ENCODE data around the gene RAB19.
A peak's percentile ranks its signal among the peaks of the same experiment; 100 is the strongest.

Gene RAB19, protein sequence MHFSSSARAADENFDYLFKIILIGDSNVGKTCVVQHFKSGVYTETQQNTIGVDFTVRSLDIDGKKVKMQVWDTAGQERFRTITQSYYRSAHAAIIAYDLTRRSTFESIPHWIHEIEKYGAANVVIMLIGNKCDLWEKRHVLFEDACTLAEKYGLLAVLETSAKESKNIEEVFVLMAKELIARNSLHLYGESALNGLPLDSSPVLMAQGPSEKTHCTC

DNA sequence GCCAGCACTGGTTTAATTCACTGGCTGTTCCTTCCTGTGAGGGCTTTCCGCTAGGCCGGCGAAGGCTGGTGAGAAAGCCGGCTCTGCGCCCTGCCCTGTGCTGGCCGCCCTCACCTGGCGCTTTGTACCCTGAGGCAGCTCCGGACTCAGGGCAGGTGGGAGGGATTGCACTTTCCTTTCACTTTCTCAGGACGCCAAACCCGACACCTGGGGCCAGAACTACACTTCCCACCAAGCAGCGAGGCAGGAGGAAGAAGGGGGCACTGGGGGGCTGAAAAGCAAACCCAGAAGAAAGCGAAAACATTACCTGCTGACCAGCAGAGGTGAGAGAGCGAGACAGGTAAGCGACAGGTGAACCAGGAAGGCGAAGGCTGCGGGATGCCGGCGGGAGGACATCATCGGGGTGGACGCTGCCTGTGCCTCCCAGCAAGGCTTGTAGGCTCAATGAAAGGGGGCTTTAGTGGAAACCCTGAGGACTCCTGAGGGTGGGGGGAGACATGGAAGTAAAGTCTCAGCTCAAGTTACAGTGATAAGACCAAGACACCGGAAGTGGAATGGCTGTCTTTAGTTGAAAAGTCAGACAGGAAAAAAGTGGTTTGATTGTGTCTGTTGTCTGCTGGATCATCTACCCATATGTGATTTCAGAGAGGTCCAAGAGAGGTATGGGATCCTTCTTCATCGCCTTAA, at the start of gene RAB19:
RAB19 (plus strand) TSS at position 181 of the 687 bp plus-strand sequence. CDS start 3,589 bp downstream, outside the sequence.
- no peak for FAIRE-seq
- no peak for DNase-seq (ENCODE audit: low spot score)

DNA sequence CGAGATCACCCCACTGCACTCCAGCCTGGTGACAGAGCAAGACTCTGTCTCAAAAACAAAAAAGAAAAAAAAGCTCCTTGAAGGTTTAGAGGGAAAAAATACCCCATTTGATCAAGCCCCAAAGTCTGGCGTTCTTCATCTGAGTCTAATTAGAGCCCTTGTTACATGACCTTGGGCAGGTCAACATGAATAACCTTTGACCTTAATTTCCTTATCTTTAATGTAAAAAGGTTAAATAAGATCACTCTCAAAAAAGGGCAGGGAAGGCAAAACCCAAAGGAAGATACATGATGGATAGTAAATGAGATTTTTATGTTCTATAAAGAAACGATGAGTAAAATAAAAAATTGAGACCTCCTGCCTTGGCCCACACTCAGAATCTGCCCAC, 45.8 kb upstream of the RAB19 start:
- DNase-seq (ENCODE audit: low spot score) = no peak
- FAIRE-seq = no peak

DNA sequence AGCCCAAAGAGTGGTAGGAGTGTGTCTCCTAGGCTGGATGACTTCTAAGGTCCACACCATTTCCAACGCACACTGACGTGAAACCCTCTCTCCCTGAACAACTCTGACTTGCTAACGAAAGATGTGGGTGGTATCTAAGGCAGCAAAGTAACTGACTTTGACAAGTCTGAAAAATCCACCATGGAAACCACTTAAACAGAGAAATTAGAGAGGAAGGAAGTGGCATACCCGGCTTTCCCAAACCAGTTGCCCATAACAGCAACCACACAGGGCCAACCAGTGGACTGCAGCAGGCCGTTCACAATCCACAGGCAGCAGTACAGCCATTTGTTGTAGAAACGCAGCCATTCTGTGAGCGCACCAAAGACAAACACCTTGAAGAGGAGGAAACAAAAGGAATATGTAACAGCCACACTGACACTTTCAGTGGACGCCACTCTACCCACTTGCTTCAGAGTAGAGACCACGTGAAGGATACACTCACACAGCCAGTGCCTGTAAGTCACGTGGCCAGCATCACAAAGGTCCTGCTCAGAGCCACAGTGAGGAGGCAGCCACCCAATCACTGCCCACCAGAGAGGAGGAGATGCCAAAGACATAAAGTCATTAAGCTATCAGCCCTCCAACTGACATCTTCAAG, 45.3 kb upstream of the RAB19 start:
- FAIRE-seq (no peak), DNase-seq (ENCODE audit: low spot score) (no peak)

DNA sequence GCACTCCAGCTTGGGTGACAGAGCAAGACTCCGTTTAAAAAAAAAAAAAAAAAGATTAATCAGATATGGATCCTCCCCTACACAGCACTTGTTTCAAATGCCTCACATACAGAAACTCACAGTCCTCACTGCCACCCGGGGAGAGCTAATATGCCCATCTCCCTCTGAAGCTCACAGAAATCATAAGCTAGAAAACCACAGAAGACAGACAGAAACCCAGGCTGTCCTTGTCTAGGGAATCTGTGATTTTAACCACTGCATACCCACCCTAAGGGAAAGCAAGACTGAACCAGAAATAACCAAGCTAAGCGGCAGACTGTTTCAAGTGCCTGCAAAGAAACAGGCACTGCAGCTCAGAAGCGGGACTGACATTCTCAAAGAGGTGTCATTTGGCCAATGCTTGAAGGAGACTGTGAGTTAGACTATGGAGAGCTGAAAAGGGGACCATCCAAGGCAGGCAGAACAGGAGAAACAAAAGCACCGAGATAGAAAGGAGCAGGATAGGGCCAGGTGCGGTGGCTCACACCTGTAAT, 43.1 kb upstream of the RAB19 start:
- FAIRE-seq = no peak
- no peak for DNase-seq (ENCODE audit: low spot score)

DNA sequence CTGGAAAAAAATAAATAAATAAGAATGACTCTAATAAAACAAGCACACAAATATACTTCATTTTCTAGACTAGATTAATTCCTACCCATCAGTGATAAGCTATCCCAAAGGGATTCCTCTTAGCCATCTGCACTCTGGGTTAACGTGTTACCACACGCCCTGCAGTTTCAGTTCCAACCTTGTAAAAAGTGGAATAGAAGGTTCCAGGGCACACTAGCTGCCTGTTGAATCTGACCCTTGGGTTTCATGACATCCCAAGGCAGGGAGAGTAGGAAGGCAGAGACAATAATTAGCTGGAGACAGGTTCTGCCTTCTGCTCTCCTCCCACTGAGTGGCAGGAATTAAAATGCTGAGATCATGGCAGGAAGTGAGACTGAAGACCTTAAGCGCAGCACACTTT, 39.0 kb upstream of the RAB19 start:
- DNase-seq (ENCODE audit: low spot score) (no peak), FAIRE-seq (no peak)

DNA sequence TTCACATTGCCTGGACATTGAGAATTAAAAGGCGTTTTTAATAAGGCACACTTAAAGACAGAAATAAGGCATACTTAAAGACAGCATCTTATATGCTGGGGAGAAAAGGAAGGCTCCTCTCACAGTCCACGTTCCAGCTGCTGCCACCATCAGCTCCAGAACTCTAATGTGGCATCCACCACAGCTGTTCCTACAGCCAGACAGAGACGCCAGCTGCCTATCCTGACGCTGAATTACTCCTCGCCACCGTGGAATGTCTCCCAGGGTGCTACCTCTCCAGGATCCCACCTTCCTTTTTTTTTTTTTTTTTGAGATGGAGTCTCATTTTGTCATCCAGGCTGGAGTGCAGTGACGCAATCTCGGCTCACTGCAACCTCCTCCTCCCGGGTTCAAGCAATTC, 36.3 kb upstream of the RAB19 start:
- DNase-seq (ENCODE audit: low spot score) (no peak), FAIRE-seq (no peak)

DNA sequence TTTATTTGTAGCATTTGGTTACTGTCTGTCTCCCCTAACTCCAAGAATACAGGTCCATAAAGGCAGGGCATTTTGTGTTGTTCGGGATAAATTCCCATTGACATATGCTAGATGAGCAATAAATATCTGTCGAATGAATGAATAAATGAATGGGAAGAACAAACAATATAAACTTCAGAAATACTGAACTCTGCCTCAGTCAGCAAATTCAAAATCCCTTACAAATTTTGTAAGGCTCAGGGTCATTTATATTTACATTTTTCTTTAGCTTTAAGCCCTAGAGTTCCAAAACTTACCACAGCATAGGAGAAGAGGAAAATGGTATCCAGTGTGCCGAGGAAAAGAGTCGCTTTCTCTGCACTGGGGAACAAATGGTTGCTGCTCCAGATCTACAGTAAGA, 34.6 kb upstream of the RAB19 start:
- FAIRE-seq (no peak), DNase-seq (ENCODE audit: low spot score) (no peak)

DNA sequence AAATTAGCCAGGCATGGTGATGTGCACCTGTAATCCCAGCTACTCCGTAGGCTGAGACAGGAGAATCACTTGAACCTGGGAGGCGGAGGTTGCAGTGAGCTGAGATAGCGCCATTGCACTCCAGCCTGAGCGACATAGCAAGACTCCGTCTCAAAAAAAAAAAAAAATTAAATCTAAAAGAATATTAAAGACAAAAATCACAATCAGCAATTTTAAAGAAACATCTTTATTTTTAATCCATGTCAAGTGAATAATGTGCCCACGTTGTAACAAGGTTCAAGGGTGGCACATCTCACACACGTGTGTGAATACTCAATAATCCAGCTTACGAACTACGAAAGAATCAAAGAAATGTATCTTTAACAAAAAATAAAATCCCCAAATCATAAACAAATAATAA, 28.5 kb upstream of the RAB19 start:
- DNase-seq (ENCODE audit: low spot score) (no peak), FAIRE-seq (no peak)

DNA sequence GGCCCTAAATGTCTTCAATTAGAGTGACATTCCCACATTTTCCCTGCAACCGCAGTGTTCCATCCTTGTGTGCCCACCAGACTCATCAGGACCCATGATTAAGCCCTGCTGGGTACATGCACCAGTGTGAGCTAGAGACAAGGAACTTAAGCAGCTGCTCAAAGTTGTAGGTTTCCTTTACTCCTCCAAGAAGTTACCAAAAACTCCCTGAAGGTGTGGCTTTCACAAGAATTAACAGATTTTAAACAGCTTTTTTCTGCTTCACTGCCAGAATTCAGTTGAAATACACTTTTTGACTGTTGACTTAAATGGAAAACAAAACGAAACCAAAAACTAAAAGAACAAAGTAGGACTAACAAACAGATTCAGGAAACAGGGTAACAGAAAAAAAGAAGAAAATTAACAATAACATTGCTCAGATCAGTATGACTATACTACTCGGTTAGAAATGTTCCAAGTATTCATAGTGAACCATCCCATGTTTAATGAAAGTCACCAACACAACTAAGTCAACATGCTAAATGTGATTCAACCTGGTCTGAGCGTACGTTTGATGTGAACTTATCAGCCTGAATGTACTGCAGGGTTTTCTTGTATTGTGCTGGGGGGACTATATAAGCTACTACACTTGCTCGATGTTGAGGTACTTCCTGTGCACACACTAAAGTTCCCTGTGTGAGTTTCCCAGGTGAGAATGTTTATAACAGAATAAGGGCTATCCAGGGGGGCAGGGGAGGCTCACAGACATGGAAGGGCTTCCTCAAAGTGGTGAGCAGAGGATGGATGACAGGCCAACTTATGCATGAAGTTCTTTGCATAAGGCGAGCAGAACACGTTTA, 27.7 kb upstream of the RAB19 start:
- DNase-seq (ENCODE audit: low spot score) = no peak
- FAIRE-seq = no peak

DNA sequence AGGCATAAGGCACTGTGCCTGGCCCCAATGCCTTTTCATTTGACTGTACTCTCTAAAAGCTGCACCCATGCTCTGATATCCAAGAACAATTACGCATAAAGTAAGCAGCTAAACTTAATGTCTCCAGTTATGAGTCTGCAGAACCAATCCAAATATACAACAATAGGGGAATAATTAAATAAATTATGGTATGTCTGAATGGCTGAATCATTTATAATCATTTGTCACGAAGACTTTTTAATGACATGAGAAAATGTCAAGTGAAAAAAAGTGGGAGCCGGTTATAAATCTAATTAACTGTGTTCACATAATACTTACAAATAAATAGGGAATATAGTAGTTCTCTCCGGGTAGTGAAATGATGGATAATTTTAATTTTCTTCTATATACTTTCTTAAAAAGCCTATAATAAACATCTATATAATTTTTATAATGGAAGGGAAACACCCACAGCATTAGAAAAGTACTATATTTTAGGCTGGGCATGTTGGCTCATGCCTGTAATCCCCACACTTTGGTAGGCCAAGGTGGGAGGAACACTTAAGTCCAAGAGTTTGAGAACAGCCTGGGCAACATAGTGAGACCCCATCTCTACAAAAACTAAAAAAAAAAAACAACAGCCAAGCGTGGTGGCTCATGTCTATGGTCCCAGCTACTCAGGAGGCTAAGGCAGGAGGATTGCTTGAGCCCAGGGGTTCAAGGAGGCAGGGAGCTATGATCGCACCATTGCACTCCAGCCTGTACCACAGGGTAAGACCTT, 19.7 kb upstream of the RAB19 start:
- FAIRE-seq (no peak), DNase-seq (ENCODE audit: low spot score) (no peak)

DNA sequence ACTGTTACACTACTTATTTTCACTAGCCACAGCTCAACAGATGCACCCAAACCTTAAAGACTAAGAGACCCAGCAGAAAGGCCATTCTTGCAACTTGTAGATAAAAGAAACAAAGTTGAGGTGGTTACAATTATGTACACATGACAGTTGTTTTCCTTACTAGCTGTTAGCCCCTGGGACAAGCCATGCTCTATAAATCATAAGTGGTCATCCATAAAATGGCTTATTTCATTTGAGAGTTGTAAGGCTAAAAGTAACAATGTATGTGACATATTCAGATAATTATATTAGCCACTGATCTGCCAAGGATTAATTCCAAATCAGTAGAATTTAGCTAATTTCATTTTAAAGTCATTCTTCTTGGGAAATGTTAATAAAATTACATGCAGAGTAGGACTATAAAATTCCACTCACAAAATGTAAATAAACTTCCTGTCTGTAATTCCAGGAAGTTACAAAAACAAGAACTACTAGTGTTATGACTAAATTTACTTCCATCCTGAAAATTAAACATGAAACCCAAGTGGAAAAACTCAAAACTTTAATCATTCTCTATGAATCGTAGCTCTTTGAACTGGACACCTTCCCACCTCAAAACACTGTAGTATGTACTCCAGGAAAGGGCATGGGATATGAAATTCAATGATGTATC, 18.8 kb upstream of the RAB19 start:
- FAIRE-seq = no peak
- no peak for DNase-seq (ENCODE audit: low spot score)

DNA sequence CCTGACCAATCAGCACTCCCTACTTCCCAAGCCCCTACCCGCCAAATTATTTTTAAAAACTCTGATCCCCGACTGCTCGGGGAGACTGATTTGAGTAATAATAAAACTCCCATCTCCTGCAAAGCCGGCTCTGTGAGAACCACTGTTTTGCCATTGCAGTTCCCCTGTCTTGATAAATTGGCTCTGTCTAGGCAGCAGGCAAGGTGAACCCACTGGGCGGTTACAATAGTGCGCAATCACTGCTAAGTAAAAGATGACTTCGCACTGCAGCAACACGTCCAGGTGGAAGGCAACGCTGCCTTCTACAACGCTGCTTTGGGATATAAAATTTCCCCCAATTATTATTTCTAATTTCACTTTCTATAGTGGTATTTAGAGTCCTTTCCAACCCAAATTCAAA, 14.4 kb upstream of the RAB19 start:
- DNase-seq (ENCODE audit: low spot score) (no peak), FAIRE-seq (no peak)

DNA sequence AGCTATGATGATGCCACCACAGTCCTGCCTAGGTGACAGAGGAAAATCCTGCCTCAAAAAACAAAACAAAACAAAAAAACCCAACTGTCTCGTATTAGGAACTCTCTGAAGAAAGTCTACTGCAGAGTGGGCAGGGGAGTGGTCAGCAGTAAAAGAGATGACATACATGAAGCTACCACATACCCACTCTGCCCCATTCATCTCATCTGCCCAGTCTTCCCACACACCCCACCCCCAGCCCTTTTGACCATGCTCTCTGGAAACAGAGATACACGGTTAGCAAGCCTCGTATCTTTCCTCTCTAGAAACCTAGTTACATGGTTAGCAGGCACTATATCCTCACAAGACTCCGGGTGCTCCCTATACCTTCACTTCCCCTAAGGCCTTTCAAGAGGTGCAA, 13.8 kb upstream of the RAB19 start:
- DNase-seq (ENCODE audit: low spot score) = no peak
- no peak for FAIRE-seq

DNA sequence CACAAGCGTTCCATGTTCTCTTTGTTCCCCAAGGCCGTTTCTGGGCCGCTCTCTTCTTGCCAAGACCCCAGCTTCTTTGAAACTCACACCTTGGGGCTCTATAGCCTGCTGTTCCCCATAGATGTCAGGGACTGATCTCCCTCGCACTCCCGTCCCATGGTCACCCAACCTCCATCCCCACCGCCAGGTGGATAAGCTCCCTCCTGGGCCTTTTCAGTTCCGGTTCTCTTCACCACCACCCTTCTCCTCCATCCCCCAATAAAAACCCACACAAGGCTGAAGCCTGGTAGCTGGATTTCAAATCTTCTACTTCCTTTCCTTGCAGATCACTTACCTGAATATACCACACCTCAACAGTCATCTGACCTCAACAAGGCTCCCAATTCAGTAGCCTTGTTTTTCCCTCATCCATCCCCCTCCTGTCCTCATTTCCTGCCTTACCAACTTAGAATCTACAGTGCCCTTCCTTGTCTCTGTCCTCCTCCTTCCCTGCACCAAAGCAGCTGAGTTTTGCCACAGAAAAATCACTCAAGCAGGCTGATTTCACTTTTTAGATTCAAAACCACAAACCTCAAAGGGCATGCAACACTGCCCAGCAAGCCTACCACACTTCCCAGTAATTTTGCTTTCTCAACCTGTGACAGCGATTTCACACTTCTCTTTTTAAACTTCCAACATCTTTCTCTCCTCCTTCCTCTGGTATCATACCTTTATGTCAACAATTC, 13.2 kb upstream of the RAB19 start:
- FAIRE-seq (peak; percentile 98), DNase-seq (ENCODE audit: low spot score) (peak; percentile 82)

DNA sequence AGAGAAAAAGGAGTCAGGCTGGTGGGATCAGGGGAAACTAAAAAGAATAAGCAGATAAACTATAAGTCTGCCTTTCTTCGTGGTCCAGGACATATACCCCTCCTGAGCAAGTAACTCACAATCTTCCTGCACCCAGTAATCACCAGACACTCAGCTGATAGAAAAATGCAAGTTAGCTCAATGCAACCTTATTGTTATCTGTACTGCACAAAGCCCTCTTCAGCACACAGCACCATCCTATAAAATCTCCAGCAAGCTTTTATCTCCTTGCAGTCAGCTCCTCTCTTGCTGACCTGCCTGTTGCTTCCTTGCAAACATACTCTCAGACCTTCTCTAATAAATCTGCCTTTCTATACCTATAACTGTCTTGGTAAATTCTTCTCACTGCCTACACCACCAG, 12.2 kb upstream of the RAB19 start:
- DNase-seq (ENCODE audit: low spot score) = no peak
- FAIRE-seq = no peak

DNA sequence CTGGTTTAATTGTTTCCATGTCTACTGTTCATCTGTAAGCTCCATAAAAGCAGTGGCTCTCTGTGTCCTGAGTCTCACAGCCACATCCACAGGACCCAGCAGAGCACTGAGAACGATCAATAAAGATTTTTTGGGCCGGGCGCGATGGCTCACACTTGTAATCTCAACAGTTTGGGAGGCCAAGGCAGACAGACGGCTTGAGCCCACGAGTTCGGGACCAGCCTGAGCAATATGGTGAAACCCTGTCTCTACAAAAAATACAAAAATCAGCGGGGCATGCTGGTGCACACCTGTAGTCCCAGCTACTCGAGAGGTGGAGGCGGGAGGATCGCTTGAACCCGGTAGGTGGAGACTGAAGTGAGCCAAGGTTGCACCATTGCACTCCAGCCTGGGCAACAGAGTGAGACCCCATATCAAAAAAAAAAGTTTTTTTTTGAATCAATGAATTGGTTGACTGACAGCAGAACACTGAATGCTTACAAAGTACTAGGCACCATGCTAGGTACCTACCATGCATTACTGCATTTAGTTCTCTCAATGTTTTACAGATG, 10.0 kb upstream of the RAB19 start:
- no peak for FAIRE-seq

DNA sequence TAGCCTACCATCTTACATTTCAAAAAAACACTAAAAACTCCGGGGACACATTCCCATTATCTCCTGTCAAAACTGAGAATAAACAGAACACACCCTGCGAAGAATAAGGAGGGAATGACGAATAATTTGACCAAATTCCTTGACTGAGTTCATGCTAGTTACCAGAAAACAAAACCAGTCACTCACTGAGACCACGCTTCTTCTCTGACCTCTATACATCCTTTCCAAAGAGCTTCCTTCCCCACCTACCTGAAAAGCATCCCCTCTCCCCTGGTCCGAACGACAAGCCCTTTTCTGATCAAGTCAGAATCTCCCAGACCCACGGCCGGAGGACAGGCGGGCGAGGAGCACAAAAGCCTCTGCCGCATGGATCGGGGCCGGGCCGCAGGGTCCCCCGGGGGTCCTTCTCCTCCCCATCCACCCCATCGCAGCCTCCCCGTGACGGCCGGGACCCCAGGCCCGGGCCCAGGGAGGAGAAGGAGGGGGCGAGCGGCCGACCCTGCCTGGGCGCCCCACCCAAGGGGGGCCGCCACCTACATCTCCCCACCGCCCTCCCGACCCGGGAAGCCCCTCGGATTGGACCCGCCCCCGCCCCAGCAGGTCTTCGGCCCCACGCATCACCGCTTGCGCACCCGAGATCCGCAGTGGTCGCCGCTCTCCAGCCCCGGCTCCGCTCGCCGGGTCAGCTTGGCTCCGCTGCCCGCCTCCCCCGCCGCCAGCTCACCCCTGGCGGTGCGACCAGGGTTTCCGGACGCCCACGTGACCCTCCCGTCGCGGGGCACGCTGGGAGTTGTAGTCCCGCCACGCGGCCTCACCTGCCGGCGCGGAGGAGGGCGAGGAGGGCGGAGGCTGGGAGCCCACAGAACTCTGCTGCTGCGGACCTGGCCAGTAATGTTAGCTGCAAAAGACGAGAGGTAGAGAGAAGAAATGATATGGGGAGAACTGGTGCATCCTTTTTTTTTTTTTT, 5.8 kb upstream of the RAB19 start, which contains the start of gene SLC37A3:
SLC37A3 (minus strand) TSS at position 747 of the 967 bp plus-strand sequence. CDS start 16,004 bp downstream, outside the sequence.
- DNase-seq (ENCODE audit: low spot score) = peak; percentile 59
- no peak for FAIRE-seq

More for the DNA sequence above, 10.0 kb upstream of the RAB19 start:
- no peak for DNase-seq (ENCODE audit: low spot score)

DNA sequence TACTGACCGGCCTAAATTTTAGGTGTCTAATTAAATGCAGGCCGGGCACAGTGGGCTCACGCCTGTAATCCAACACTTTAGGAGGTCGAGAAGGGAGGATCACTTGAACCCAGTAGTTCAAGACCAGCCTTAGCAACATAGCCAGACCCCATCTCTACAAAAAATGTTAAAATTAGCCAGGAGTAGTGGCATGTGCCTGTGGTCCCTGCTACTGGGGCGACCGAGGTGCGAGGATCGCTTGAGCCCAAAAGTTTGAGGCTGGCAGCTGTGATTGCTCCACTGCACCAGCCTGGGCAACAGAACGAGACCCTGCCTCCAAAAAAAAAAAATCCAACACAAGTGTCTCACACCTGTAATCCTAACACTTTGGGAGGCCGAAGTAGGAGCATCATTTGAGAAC, 5.0 kb upstream of the RAB19 start:
- no peak for FAIRE-seq
- DNase-seq (ENCODE audit: low spot score) = no peak
